Measurements from ENCODE around the gene CABLES2. TPM values are rescaled to one million over a fixed set of nuclear protein-coding genes. Genes with fewer than 3 reads are reported as not detected.

CABLES2 gene
- total RNA-seq, 1 donor from 2014 or later = 6.9 TPM

DNA sequence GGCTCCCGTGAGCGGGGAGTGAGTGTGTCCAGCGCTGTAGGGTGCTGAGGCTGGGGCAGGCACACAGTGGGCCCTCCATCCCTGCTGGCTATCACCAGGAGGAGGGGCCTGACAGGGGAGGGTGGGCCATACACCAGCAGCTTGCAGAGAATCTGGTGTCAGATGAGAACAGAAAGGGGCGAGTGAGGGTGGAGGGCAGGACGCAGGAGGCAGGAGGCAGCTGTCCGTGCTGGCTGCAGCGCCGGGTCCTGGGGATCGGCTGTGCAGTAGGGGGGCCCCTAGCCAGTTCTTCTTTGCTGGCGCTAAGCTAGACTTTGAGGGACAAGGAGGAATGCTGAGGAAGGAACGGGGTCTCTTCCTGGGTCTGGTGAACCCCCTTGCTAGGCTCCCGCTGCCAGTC is 1.6 kb upstream of the CABLES2 start:
- TF ChIP-seq, protein P1, sequence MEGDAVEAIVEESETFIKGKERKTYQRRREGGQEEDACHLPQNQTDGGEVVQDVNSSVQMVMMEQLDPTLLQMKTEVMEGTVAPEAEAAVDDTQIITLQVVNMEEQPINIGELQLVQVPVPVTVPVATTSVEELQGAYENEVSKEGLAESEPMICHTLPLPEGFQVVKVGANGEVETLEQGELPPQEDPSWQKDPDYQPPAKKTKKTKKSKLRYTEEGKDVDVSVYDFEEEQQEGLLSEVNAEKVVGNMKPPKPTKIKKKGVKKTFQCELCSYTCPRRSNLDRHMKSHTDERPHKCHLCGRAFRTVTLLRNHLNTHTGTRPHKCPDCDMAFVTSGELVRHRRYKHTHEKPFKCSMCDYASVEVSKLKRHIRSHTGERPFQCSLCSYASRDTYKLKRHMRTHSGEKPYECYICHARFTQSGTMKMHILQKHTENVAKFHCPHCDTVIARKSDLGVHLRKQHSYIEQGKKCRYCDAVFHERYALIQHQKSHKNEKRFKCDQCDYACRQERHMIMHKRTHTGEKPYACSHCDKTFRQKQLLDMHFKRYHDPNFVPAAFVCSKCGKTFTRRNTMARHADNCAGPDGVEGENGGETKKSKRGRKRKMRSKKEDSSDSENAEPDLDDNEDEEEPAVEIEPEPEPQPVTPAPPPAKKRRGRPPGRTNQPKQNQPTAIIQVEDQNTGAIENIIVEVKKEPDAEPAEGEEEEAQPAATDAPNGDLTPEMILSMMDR (IDR thresholded peaks at IDR 0.05; ENCODE audit: insufficient read depth, low read length, poor library complexity, severe bottlenecking) = no peak
- Histone ChIP-seq H3K36me3 (ENCODE audit: control insufficient read depth, insufficient read depth, low read length) (no peaks in the 10 kb centered on the region), H3K27me3 (ENCODE audit: control insufficient read depth, insufficient read depth, low read length) (peaks cover 16% of the 10 kb centered on the region), H3K4me3 (ENCODE audit: low read depth, low read length) (no peak overlapping the region)
- no peak for DNase-seq (ENCODE audit: low read depth)

DNA sequence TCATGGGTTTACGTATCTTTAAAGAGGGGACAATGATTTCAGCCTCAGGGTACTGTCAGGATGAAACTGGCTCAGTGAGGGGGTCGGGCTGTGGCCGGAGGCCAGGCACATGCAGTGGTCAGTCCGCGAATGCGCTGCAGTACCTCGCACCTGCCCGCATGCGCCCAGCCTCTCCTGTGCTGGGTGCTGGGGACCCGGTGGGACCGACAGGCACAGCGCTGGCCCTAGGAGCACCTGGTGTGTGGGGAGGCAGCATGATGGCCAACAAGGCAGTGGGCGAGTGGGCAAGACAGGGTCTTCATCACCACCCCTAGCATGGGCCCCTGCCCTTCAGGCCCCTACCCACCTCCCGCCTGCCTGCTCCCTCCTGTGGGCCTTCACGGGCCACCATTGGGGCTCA is 970 bp upstream of the CABLES2 start:
- no peaks in the 10 kb centered on the region for H3K36me3 ChIP-seq (ENCODE audit: control insufficient read depth, insufficient read depth, low read length)
- H3K4me3 ChIP-seq (ENCODE audit: low read depth, low read length) = no peak overlapping the region
- DNase-seq (ENCODE audit: low read depth) = no peak
- H3K27me3 ChIP-seq (ENCODE audit: control insufficient read depth, insufficient read depth, low read length) = peaks cover 16% of the 10 kb centered on the region
- TF ChIP-seq, protein P1 (IDR thresholded peaks at IDR 0.05; ENCODE audit: insufficient read depth, low read length, poor library complexity, severe bottlenecking) = no peak

DNA sequence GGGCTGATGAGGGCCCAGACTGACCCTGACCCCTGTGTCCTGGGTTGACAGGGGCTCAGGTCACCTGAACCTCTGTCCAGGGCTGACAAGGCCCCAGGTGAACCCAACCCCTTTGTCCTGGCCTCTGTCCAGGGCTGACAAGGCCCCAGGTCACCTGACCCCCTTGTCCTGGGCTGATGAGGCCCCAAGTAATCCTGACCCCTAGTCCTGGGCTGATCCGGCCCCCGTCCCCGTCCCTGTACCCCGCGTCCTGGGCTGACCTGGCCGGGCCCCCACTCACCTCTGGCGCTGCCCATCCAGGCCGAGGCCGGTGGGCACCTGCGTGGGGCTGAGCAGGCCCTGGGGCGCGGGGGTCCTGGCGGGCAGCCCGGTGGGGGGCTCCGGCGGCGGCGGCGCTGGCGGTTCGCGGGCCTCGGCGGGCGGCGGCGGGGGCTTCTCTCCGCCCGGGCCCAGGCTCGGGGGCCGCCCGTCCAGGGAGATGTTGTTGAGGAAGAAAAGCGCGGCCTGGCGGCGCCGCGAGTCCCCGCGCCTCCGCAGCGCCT is 379 bp downstream of the CABLES2 start:
- no peak for DNase-seq (ENCODE audit: low read depth)
- Histone ChIP-seq H3K27me3 (ENCODE audit: control insufficient read depth, insufficient read depth, low read length) (peaks cover 16% of the 10 kb centered on the region), H3K36me3 (ENCODE audit: control insufficient read depth, insufficient read depth, low read length) (no peaks in the 10 kb centered on the region), H3K4me3 (ENCODE audit: low read depth, low read length) (peak overlapping the region; percentile 57)
- TF ChIP-seq, protein P1 (IDR thresholded peaks at IDR 0.05; ENCODE audit: insufficient read depth, low read length, poor library complexity, severe bottlenecking) = no peak

DNA sequence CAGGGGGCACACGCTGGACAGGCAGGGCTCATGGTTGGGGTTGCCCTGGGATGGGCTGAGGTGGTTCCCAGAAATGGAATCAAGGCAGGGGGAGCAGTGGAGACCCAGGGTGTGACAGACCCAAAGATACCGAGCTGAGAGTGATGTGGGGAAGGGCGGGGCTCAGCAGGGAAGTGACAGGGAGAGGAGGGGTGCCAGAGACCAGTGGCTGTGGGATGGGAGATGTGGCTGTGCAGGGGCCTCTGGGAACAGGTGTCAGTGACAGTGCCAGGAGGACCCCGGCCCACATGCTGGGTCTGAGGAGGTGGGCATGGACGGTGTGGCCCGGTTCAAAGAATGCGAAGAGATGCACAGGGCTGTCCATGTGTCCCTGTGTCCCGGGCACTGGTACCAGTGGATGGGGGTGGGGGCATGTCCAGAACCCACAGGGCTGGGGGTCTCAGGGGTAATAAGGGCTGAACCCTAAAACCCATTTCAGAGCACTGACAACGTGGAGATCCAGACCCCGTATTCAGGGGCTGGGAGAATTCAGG is 1.0 kb downstream of the CABLES2 start:
- Histone ChIP-seq H3K4me3 (ENCODE audit: low read depth, low read length) (peak overlapping the region; percentile 57), H3K27me3 (ENCODE audit: control insufficient read depth, insufficient read depth, low read length) (peaks cover 9% of the 10 kb centered on the region), H3K36me3 (ENCODE audit: control insufficient read depth, insufficient read depth, low read length) (no peaks in the 10 kb centered on the region)
- TF ChIP-seq, protein P1 (IDR thresholded peaks at IDR 0.05; ENCODE audit: insufficient read depth, low read length, poor library complexity, severe bottlenecking) = no peak
- no peak for DNase-seq (ENCODE audit: low read depth)

DNA sequence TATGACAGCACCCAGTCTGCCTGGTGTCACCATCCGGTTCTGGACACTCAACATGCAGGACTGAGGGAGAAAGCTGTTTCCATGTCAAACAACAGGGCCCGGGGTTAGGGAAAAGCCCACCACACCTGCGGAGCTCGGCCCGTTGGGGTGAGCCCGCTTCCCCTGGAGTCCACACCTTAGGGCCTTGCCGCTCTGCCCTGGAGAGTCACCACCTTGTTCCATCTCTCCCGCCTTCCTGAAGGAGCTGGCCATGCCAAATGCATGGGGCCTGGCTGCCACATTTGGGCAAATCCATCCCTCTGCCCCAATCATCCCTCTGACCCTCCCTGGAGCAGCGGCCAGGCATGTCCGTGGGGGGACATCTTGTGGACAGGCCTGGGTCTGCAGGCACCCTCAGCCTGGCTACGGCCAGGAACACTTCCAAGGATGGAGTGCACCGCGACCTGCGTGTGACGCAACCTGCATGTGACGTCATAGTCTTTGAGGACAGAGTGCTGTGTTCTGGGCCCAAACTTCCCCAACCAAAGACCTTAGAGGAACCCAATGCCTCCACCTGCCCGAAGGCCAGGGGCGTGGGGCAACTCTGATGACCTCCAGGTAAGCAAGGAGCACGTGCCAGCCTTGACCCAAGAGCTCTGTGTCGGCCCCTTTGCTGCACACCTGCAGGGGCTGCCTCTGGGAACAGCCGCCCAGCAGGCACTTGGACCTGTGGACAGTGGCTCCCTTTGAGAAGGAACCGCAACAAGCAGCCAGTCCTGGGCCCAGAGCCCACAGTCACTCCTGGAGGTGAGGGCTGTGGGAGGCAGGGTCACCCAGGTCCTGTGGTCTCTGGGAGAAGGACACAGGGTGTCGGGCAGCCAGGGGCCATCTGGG is 1.7 kb downstream of the CABLES2 start:
- H3K36me3 ChIP-seq (ENCODE audit: control insufficient read depth, insufficient read depth, low read length) = no peaks in the 10 kb centered on the region
- DNase-seq (ENCODE audit: low read depth) = no peak
- H3K4me3 ChIP-seq (ENCODE audit: low read depth, low read length) = no peak overlapping the region
- TF ChIP-seq, protein P1 (IDR thresholded peaks at IDR 0.05; ENCODE audit: insufficient read depth, low read length, poor library complexity, severe bottlenecking) = peak; percentile 65
- peaks cover 4% of the 10 kb centered on the region for H3K27me3 ChIP-seq (ENCODE audit: control insufficient read depth, insufficient read depth, low read length)
